Stimulated activated CD8-positive, alpha-beta memory T cell treated with anti-CD3 and anti-CD28 coated beads, Interleukin-15, amount 100 ng/mL, for 4 hours (primary cell): Measurements from ENCODE around the gene C11orf86.
"Not testable (repeated sequence)": the region's sequence is repeated elsewhere in the genome, so short reads cannot be mapped to it uniquely, and the experiment has no call there.

Source experiments
- DNase-seq, 2 donors: peaks; one replicate each; pipeline ENCODE4 v3.0.0-alpha.2; 2020; ENCODE audit warnings: low read depth in 2 of 2

The C11orf86 gene

DNA sequence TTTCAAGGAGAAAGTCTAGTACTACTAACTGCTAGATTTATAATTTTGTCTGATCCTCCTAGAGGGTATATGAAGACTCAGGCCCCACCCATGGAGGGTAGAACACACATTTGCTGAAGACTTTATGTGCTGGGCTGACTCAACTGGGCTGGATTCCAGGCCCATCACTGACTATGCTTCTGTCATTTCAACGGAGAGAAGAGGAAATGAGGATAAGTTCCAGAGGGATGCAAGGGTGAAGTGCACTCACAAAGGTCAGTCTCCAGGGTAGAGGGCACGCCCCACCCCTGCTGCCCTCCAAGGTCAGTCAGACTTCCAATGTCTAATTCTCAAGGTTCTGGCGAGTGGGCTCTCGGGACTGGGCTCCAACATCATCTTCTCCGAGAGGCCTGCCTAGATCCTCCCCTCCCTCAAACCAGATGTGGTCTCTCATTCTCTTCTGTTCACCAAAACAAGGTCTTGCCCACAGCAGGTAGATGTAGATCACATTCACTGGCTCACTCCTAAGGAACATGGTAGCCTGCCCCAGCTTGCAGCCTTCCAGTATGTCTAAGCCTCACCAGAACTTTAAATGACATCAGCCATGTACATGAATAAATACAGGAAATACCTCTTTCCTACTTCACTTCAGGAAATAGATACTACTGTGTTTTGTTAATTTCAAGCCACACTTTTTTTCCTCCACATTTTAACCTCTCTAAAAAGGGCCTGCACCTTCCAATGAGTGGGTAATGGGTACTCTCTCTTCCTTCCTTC is 7.3 kb upstream of the C11orf86 start:
- DNase-seq = no peak

DNA sequence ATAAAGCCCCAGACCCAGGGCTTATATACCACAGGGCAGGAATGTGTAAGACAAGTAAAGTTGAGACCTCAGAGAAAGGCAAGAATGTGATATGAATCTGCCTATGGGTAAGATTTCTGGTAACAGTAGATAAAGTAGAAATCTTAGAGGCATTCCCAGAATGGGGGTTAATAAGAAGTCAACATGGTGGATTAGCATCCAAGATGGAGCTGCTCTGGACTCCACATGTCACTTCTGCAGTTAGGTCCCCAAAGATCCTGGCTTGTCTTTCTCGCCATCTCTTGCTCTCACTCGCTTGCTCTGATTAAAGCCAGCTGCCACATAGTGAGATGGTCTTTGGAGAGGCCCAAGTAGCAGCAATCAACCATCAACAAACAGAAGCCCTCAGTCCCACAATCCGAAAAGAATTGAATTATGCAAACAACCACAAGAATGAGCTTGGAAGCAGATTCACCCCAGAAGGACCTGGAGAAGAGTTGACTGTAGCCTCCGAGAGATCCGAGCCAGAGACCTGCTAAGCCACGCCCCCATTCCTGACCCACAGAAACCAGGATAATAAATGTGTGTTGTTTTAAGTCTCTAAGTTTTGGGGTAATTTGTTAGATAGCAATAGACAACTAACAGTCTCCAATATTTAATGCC is 5.4 kb upstream of the C11orf86 start:
- DNase-seq = no peak

DNA sequence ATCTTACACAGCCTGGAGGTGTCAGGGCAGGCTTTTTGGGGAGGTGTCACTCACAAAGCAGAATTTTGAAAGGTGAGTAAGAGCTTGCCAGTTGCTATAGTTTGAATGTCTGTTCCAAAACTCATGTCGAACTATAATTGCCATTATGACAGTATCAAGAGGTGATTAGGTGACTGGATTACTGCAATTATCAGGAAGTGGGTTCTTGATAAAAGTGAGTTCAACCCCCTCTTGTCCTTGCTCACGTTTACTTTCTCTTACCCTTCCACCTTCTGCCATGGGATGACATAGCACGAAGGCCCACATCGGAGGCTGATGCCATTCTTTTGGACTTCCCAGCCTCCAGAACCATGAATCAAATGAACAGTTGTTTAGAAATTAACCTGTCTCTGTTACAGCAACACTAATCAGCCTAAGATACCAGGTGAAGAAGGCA is 4.7 kb upstream of the C11orf86 start:
- DNase-seq = no peak

GRCh38 chr11:66970807-66971442 is 4.2 kb upstream of the C11orf86 start:
- no peak for DNase-seq

- no peak for DNase-seq
Measured at GRCh38 chr11:66971488-66971887, 3.6 kb upstream of the C11orf86 start.

DNA sequence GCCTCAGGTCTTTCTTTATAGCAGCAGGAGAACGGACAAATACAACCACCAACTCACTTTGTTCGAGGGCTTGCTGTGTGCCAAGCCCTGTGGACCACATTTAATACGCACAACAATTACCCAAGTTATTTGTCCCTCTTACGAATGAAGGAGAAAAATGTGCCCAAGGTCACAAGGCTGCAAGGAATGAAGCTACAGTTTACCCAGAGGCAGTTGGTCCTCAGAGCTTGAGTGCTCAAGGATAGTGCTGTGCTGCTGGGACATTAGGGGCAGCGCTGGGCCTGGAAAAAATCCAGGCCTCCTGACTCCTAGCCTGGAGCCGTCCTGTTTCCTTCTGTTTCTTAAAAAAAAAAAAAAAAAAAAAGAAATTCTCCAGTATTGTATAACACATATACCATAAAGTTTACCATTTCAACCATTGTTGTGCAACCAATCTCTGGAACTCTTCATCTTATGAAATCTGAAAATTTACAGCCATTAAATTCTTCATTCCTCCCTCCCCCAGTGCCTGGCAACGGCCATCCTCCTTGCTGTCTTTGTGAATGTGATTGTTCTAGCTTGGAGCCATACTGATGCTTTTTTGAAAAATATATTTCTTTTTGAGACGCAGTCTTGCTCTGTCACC is 1.0 kb upstream of the C11orf86 start:
- no peak for DNase-seq

DNA sequence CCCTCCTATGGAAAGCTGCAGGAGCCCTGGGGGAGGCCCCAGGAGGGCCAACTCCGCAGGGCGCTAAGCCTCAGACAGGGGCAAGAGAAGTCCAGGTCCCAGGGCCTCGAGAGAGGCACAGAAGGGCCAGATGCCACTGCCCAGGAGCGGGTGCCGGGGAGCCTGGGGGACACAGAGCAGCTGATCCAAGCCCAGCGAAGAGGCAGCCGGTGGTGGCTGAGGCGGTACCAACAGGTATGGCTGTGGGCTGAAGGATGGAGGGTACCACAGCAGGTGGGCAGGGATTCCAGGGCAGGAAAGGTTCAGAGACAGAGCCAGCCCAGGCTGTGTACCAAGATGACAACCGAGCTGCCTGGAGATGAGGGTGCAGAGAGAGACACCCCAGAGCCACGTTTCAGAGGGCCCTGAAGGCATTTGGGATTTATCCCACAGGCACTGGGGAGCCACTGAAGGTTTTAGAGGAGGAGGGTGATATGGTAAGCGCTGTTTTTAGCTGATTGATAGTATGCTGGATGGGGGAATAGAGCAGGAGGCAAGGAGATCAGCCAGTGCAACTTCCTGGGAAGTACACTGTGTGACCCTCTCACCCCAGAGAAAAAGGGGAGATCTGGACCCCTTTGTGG is 412 bp downstream of the C11orf86 start:
- DNase-seq = no peak

- DNase-seq = no peak
Measured at GRCh38 chr11:66976028-66976467, 944 bp downstream of the C11orf86 start.

GRCh38 chr11:66976925-66977324 is 1.8 kb downstream of the C11orf86 start:
- no peak for DNase-seq

GRCh38 chr11:66978229-66978628 is 3.1 kb downstream of the C11orf86 start:
- no peak for DNase-seq

DNA sequence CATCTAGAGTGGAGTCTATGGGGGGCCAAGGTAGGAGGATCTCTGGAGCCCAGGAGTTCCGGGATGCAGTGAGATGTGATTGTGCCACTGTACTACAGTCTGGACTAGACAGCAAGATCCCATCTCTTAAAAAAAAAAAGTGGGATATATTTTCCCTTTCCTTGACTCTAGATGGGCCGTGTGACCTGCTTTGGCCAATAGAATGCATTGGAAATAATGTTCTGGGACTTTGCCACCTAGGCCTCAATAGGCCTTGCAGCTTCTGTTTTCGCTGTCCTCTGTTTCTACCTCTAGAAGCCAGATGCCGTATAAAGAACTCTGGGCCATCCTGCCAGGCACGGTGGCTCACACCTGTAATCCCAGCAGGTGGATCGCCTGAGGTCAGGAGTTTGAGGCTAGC is 3.6 kb downstream of the C11orf86 start:
- DNase-seq = no peak

GRCh38 chr11:66979336-66979980 is 4.4 kb downstream of the C11orf86 start:
- no peak for DNase-seq

- no peak for DNase-seq
Measured at GRCh38 chr11:66981976-66982578, 7.0 kb downstream of the C11orf86 start.

GRCh38 chr11:66983275-66983924 is 8.3 kb downstream of the C11orf86 start:
- DNase-seq = no peak

GRCh38 chr11:66985508-66986177 is 10.5 kb downstream of the C11orf86 start:
- no peak for DNase-seq

- no peak for DNase-seq
Measured at GRCh38 chr11:66986178-66986545, 11.1 kb downstream of the C11orf86 start.

DNA sequence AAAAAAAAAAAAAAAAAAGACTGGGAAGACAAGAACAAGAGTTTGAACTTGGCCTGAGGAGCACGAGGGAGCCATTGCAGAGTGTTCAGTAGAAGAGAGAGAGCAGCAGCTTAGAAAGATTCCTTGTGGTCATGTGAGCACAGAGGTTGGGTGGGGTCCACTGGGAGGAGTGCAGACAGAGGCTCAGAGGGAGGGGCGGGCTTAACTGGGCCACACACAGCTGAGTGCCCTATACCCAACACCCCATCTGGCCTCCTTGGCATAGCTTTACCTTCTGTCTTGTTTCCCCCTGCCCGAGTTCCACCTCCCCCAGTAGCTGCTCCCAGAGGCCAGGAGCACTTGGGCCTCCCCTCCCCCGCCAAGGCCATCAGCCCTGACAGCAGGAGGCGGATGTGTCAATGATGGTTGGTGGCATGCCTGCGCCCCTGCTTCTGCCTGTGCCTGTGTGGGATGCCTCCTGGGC is 12.1 kb downstream of the C11orf86 start:
- DNase-seq = no peak

DNA sequence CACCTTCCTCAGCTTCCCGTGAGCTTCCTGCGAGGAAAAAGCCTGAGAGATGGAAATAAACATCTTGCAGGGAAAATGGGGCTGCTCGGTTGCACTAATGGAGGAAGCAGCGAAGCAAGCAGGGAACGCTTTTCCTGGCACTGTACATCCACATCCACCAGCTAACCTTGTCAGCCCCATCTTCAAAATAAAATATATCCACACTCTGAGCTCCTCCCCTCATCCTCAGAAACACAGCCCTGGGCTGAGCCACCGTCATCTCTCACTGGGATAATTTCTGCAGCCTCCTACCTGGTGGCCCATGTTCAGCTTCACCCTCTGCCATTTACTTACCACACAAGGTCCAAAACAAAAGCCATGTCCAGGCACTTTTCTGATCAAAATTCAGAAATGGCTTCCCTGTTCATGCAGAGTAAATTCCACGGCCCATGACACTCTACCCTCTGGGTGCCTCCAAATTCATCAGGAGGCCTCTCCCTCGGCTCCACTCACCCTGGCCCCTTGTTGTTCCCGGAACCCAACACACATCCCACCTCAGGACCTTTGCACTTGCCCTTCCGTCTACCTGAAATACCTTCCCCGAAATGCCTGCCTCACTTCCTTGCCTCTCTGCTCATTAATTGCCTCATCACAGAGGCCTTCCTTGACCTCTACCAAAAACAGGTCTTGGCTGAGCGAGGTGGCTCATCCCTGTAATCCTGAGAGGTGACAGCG is 13.0 kb downstream of the C11orf86 start:
- no peak for DNase-seq

- not testable (repeated sequence) for DNase-seq
Measured at GRCh38 chr11:66988741-66989140, 13.6 kb downstream of the C11orf86 start.
